ENCODE data around the gene GOLGA8J.
"Not testable (repeated sequence)": the region's sequence is repeated elsewhere in the genome, so short reads cannot be mapped to it uniquely, and the experiment has no call there.

DNA sequence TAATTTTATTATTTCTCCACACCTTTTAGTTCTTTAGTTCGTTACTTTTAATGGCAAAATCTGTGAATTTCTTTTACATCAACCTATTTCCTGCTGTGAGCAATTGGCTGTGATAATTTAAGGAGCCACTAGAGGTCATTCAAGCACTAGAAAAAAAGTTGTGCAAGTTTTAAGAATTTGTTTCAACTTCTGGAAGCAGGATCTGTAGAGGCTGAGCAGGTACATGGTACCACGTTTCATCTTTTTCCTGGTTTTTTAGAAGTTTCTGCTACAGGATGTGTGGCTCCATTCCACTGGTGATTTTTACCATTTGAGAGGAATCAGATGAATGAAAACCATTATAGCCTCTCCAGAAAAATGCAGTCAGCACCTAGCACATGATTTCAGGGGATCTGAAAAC is 47.3 kb downstream of the GOLGA8J start:
- not testable (repeated sequence) for TF ChIP-seq EZH2 (IDR thresholded peaks at IDR 0.05); POLR2AphosphoS5 (IDR thresholded peaks at IDR 0.05; ENCODE audit: borderline replicate concordance, low read depth, low read length); FOXP2 (optimal IDR thresholded peaks at IDR 0.05; ENCODE audit: control extremely low read depth, extremely low read length, insufficient read depth)
